ENCODE results near the gene CLDN25. TPM values are rescaled to one million over a fixed set of nuclear protein-coding genes. Genes with fewer than 3 reads are reported as not detected.
"Not testable (repeated sequence)": the region's sequence is repeated elsewhere in the genome, so short reads cannot be mapped to it uniquely, and the experiment has no call there.

The CLDN25 gene
- total RNA-seq: not detected in 2 replicates

DNA sequence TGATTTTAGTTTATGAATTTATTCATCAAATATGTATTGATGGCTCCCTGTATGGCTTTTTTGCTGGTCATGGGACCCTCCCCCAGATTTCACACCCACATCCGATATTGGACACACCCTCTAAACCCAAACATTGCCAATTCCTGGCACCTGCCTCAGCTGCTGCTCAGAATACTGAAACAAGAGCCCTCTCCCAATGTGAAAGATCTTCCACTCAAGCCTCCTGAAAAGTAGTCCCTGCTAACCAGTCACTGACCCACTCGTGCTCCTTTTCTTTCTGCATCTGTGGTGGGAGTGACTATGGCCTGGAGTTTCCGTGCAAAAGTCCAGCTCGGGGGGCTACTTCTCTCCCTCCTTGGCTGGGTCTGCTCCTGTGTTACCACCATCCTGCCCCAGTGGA lies at the start of gene CLDN25:
Gene CLDN25, plus strand, starts transcription at position 301 of the 400 bp plus-strand sequence. Its CDS starts 0 bp downstream, at position 301.
- intact Hi-C loops (cut with micrococcal nuclease): loop anchor here (10.0 kb wide), 1 partner anchor 1495 kb away; no protein-coding TSS in a partner anchor

DNA sequence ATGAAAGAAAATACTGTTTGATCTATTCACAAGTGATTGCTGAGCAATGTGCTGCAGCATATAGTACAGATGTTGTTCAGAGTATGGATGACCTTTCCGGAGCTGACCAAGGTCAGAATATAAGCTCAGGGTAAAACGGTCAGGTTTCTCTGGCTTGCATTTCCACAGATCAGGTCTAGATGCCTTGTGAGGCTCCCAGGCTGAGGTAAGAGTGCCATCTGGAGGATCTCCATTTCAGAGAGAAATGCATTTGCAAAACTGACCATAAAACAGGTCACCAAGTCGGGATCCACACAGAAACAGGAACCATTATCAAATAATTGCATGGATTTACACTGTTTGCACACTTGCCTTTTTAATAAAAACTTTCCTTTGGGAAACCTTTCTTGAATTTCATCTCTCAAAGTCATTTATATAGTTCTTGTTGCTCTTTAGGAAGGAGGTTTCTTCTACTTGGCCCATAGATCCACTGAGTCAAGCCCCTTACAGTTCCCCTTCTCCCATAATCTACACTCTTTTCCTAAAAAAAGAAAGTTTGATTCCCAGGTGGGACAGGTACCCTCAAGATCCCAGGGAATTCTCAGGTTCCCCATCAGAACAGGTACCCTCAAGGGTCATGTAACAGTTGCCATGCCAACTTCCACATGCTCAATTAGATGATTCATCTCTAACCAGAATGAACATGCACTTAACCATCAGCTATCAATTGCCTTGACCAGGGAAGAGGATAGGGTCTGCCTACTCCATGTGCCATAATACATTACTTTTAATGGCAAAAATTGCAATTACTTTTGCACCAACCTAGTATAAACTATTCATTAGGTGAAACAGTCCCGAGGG lies 48.5 kb upstream of the CLDN25 start:
- intact Hi-C loops (cut with micrococcal nuclease): loop anchor here (5.0 kb wide), 1 partner anchor 424 kb away; no protein-coding TSS in a partner anchor

DNA sequence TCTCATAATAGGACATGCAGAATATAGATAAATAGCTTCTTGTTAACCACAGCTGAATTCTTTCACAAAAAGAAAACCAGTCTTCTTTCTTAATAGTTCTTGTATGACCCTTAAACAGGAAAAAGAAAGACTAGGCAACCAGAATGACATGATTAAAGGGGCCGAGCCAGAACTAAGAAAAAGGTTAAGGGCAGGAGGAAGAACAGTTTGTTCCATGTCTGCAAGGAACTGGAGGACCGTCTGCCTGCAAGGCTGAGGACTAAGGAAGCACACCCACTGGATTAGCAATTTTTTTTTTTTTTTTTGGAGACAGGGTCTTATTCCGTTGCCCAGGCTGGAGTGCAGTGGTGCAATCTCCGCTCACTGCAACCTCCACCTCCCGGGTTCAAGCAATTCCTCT lies 47.5 kb upstream of the CLDN25 start:
- intact Hi-C loops (cut with micrococcal nuclease): loop anchor here (5.0 kb wide), 1 partner anchor 425 kb away; no protein-coding TSS in a partner anchor

DNA sequence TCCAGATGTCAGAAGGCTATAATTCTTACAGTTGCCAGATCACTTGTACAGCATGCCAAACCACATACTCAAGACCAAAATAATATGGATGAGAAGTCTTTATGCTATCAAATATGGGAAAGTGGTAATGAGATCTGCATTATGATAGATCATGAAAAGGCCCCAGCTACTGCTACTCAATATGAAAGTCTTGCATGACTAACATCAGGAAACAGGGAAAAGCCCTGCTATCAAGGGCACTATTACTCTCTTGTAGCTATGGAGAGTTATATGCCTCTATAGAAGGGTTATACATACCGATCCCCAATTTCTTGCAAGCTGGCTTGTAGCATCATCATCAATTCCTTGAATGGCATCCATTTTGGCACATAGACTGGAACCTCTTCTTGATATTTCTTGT lies 43.3 kb upstream of the CLDN25 start:
- intact Hi-C loops (cut with micrococcal nuclease): no loop called here

- intact Hi-C loops (cut with micrococcal nuclease): no loop called here
Observed at GRCh38 chr11:113752932-113753331, 26.7 kb upstream of the CLDN25 start.

- intact Hi-C loops (cut with micrococcal nuclease): no loop called here
Observed at GRCh38 chr11:113760241-113760640, 19.4 kb upstream of the CLDN25 start.

- intact Hi-C loops (cut with micrococcal nuclease): not testable (repeated sequence)
Observed at GRCh38 chr11:113763040-113763439, 16.6 kb upstream of the CLDN25 start.

- intact Hi-C loops (cut with micrococcal nuclease): no loop called here
Observed at GRCh38 chr11:113764527-113765219, 14.9 kb upstream of the CLDN25 start.

DNA sequence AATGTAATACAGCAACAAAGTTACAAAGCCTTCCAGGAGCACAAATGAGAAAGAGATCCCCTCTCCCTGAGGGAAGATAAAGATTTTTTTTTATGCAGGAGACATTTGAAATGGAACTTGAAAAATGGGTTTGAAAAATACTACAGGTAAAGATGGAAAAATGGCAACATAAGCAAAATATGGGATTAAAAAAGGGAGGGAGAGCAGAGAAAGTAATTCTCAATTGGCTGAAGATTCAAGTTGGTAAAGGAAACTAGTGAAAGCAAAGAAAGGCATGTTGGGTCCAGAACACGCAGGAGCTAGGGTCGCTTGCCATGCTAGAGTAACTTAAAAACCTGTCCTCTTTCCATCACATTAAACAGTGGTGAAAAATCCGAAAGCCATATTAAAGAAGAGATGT lies 7.6 kb upstream of the CLDN25 start:
- intact Hi-C loops (cut with micrococcal nuclease): loop anchor here (2.0 to 10.0 kb wide), 3 partner anchors 103 to 1487 kb away; partner anchors contain the start of genes C11orf71, RBM7 and USP28

DNA sequence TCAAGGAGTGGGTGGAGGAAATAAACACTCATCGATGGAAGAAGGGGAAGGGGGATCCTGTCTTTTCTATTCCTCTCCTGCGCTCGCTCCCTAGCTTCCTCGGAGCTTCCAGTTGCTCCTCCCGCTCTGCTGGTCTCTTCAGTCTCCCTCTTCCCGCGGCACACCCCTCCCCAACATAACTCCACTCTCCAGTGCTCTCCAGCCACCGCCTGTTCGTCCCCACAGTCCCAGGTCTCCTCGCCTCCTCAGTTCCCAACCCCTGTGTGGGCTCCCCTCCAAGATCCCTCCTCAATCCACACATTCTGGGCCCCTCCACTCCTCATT lies 6.5 kb upstream of the CLDN25 start:
- intact Hi-C loops (cut with micrococcal nuclease): loop anchor here (1.0 to 10.0 kb wide), 5 partner anchors 102 to 1488 kb away; partner anchors contain the start of genes C11orf71, RBM7, TTC12 and USP28

DNA sequence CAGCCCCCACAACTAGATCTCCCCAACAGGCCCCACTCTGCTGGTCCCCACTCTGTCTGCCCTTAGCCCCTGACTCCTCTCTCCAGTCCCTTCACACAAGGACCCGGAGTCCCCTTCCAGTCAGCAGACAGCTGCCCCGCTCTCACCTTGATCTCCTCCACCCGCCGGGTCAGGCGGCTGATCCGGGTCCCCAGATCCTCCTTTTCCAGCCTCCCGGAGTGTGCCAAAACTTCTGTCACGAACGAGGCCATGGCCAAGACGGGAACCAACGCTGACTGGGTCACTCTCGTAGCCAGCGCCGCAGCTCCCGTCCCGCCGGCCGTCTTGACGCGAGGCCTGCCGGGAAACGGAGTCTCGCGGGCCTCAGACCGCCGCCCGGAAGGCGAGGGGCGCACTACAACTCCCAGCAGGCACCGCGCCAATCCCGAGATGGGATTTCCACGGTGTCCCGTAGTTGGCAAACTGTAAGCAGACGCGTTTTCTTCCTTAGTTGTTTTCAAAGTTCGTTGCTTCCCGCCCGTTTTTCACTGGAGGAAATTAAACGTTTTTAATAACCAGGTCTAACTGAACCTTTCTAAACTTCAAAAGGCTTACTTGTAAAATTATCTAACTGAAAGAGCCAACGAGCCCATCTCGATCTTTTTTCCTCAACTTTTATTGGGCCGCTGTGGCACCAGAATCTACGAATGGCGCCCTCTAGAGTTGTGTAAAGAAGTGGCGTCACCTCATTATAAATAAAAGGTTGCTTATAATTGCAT lies 6.0 kb upstream of the CLDN25 start, which contains the start of gene ZW10:
Gene ZW10, minus strand, starts transcription at position 277 of the 758 bp plus-strand sequence. Its CDS starts 26 bp downstream, at position 251.
- intact Hi-C loops (cut with micrococcal nuclease): loop anchor here (1.0 to 10.0 kb wide), 6 partner anchors 101 to 1489 kb away; partner anchors contain the start of genes C11orf71, RBM7, TTC12 and USP28

GRCh38 chr11:113774174-113774503 lies 5.5 kb upstream of the CLDN25 start:
- intact Hi-C loops (cut with micrococcal nuclease): loop anchor here (2.0 to 10.0 kb wide), 2 partner anchors 469 to 1489 kb away; no protein-coding TSS in a partner anchor

DNA sequence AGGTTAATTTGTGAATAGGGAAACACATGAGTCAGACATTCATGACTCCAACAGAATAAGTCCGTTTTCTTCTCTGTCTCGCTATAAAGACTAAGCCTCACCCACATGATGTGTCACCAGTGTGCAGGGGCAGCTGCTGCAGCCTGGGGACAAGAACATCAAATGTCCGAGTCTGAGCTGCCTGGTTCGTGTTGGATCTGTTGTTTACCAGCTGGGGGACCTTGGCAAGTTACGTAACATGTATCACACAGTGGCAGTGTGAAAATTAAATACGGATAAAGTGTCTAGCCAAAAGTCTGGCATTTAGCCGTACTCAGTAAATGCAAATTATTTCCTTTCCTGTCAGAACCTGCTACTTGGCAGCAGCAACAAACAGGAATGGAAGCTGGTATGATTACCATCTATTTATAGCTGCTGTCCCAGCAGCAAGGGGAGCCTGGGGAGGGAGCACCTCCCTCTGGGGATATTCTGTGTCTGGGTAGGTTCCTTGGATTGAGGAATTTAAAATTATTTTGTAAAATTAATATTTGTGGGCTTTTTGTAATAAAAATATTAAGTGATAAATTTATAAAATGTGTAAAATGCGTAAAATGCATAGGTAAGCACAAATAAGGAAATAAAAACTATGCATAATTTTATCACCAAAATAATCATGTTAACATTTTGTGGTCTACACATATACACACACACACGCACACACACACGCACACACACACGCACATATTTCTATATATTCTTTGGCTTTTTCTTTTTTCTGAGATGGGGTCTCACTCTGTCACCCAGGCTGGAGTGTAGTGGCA lies 1.3 kb upstream of the CLDN25 start:
- intact Hi-C loops (cut with micrococcal nuclease): loop anchor here (10.0 kb wide), 1 partner anchor 1494 kb away; no protein-coding TSS in a partner anchor

DNA sequence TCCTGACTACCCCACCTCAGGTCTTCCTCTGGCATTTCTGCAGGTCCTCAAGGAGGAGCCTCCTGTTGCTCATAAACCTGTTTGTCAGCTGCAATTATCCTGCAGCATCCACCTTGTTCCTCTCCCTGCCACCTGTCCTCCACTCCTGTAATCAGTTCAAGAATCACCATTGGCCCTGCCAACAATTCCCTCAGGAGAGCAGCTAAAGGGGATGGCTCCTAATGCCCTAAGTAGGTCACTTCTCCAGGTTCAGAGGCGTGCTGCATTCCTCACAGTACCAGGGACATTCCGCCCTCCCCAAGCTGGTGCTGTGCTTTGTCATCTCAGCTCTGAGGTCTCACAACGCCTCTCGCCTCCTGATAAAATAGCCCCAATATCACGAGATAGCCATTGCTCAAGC lies 2.1 kb downstream of the CLDN25 start:
- intact Hi-C loops (cut with micrococcal nuclease): no loop called here

DNA sequence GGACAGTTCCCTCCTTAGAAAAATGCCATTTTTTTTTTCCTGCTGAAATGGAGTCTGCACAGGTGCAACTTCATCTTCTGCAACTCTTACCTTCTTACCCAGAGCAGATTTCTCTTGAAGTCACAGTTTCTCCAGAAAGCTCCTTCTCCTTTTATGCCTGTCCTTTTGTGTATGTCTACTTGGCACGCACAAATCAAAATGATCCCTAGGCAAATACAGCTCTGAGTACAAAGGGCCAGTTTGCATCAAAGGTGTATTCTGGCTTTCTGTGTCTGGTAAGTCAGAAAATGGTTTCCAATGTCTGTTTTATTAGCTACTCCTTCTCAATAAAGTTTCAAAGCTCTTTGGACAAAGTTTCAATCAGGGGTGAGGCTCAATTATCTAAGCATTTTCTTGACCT lies 2.5 kb downstream of the CLDN25 start:
- intact Hi-C loops (cut with micrococcal nuclease): no loop called here

- intact Hi-C loops (cut with micrococcal nuclease): not testable (repeated sequence)
Observed at GRCh38 chr11:113789016-113789415, 9.4 kb downstream of the CLDN25 start.

- intact Hi-C loops (cut with micrococcal nuclease): no loop called here
Observed at GRCh38 chr11:113789675-113790320, 10.2 kb downstream of the CLDN25 start.

DNA sequence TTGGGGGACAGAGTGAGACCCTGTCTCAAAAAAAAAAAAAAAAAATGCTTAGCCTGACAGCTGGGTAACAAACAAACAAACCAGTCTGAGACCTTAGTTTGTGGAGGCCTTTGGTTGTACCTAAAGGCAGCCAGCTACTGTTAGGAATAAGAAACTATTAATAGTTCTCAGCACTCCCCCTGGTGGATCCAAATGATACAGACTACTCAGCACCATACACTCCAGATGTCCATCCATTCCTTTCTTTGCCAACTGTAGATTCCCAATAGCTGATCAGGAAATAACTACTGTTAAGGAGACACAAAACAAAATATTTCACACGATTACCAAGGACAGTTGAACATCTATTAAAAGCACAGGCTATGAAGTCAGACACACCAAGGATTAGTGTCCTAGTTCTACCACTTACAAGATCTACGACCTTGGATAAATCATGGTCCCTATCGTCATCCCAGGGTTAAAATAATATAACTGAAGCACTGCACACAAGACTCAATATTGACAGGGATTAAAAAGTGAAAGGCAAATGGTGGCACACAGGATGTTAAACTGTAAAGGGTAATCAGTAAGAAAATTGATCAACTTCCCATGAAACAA lies 17.2 kb downstream of the CLDN25 start:
- intact Hi-C loops (cut with micrococcal nuclease): loop anchor here (1.0 kb wide), 1 partner anchor 491 kb away; no protein-coding TSS in a partner anchor

- intact Hi-C loops (cut with micrococcal nuclease): loop anchor here (10.0 kb wide), 1 partner anchor 462 kb away; no protein-coding TSS in a partner anchor
Observed at GRCh38 chr11:113802621-113803020, 23.0 kb downstream of the CLDN25 start.

All from T-helper 2 cell treated with Interferon-gamma antibody and Interleukin-4, amounts not matched to agents 100 ng/mL and 5 ng/mL, for 36 hours (primary cell).